H1 (cell line): ENCODE data around the gene HOXB8. TPM values are rescaled to one million over a fixed set of nuclear protein-coding genes. Genes with fewer than 3 reads are reported as not detected.
A peak's percentile ranks its signal among the peaks of the same experiment; 100 is the strongest.

Experiments
- CTCF ChIA-PET: fragments of 300-600 bp; sonication (Branson Sonifier 250); formaldehyde crosslinking; loops from one replicate; lab custom pipeline; 2021; ENCODE audit not compliant: partially characterized antibody; lab: Charles Lee
- POLR2A ChIA-PET: fragments of 300-600 bp; sonication (Branson Sonifier 250); formaldehyde crosslinking; loops from one replicate; lab custom pipeline; 2021; ENCODE audit warnings: inconsistent platforms; ENCODE audit not compliant: partially characterized antibody; lab: Charles Lee
- DNase-seq, 2 experiments: peaks; one replicate each; pipeline versions ENCODE4 v3.0.0 to v3.0.0-alpha.2; 2010 to 2022; ENCODE audit warnings: low spot score in 2 of 2, low read depth in 1 of 2, mixed read lengths in 1 of 2
- FAIRE-seq: peaks from 2 replicates; lab custom pipeline; 2011; peaks lifted over from hg19 to GRCh38; lab: Jason Lieb, UNC
- H2AFZ ChIP-seq: 2 replicates; pipeline ENCODE4 v1.8.1; 2012; ENCODE audit warnings: low read length, inconsistent platforms
- H2AK5ac ChIP-seq: 2 replicates; pipeline ENCODE4 v1.6.1; 2013; ENCODE audit warnings: low read depth, low read length
- H2BK120ac ChIP-seq: replicated peaks from 2 replicates; pipeline ENCODE3; 2013; ENCODE audit warnings: low read depth, low read length, inconsistent platforms
- H2BK12ac ChIP-seq: 2 replicates; pipeline ENCODE4 v1.6.1; 2013; ENCODE audit warnings: low read depth, low read length
- H2BK15ac ChIP-seq: 2 replicates; pipeline ENCODE4 v1.6.1; 2013; ENCODE audit warnings: low read length
- H2BK20ac ChIP-seq: 2 replicates; pipeline ENCODE4 v1.6.1; 2013; ENCODE audit warnings: low read length
- H2BK5ac ChIP-seq: 2 replicates; pipeline ENCODE4 v1.6.1; 2013; ENCODE audit warnings: low read depth, low read length
- H3K14ac ChIP-seq: 2 replicates; pipeline ENCODE4 v1.6.1; 2013; ENCODE audit warnings: inconsistent platforms; ENCODE audit not compliant: insufficient read length
- H3K18ac ChIP-seq: 2 replicates; pipeline ENCODE4 v1.6.1; 2013; ENCODE audit warnings: low read length; ENCODE audit errors: extremely low read depth
- H3K23ac ChIP-seq: 2 replicates; pipeline ENCODE4 v1.6.1; 2013; ENCODE audit warnings: inconsistent platforms; ENCODE audit not compliant: insufficient read length
- H3K23me2 ChIP-seq: 2 replicates; pipeline ENCODE4 v1.6.1; 2013; ENCODE audit warnings: low read depth, low read length
- H3K27ac ChIP-seq: 2 replicates; pipeline ENCODE4 v1.6.1; 2011; ENCODE audit warnings: low read depth, low read length, inconsistent platforms
- H3K27me3 ChIP-seq, 4 experiments: replicated peaks in 1 of 4; 1 replicate in 1 of 4; 2 replicates in 3 of 4; pipeline versions ENCODE4 v1.6.1 to v1.8.1; 2011 to 2013; ENCODE audit warnings: low read length in 3 of 4, mild to moderate bottlenecking in 3 of 4, inconsistent platforms in 2 of 4, mixed read lengths in 2 of 4, moderate library complexity in 1 of 4; ENCODE audit not compliant: control insufficient read depth in 3 of 4, insufficient read depth in 3 of 4; ENCODE audit errors: extremely low read depth in 1 of 4
- H3K36me3 ChIP-seq, 4 experiments: 2 replicates each; pipeline versions ENCODE4 v1.6.1 to v1.8.1; 2011 to 2013; ENCODE audit warnings: mild to moderate bottlenecking in 4 of 4, low read length in 3 of 4, moderate library complexity in 2 of 4, control low read depth in 1 of 4, inconsistent platforms in 1 of 4; ENCODE audit not compliant: insufficient read depth in 4 of 4, control insufficient read depth in 2 of 4
- H3K4ac ChIP-seq: replicated peaks from 2 replicates; pipeline ENCODE3; 2013; ENCODE audit warnings: low read length, low read depth, mixed read lengths, inconsistent platforms; ENCODE audit not compliant: insufficient read length
- H3K4me1 ChIP-seq, 4 experiments: replicated peaks in 1 of 4; 1 replicate in 1 of 4; 2 replicates in 3 of 4; pipeline versions ENCODE4 v1.6.1 to v1.8.1; 2011 to 2013; ENCODE audit warnings: low read length in 3 of 4, inconsistent platforms in 2 of 4, mixed read lengths in 1 of 4; ENCODE audit not compliant: insufficient read depth in 4 of 4, control insufficient read depth in 3 of 4
- H3K4me2 ChIP-seq, 2 experiments: 2 replicates each; pipeline versions ENCODE4 v1.6.1 to v1.8.1; 2011 to 2013; ENCODE audit warnings: low read depth in 2 of 2, low read length in 2 of 2, control low read depth in 1 of 2, inconsistent platforms in 1 of 2, mild to moderate bottlenecking in 1 of 2; ENCODE audit not compliant: insufficient read depth in 1 of 2
- H3K4me3 ChIP-seq, 4 experiments: fragments of 200-600, 300-600 bp in 1 of 4; sonication (generic), shearing (Covaris generic), sonication (Bioruptor Twin) in 1 of 4; 2 replicates each; pipeline versions ENCODE4 v1.5.1 to v1.8.1; 2011 to 2016; ENCODE audit warnings: low read length in 4 of 4, low read depth in 3 of 4, control low read depth in 2 of 4, inconsistent platforms in 2 of 4, mild to moderate bottlenecking in 2 of 4, mixed read lengths in 1 of 4, moderate library complexity in 1 of 4; ENCODE audit not compliant: insufficient read depth in 2 of 4; ENCODE audit errors: extremely low read depth in 1 of 4
- H3K56ac ChIP-seq: replicated peaks from 2 replicates; pipeline ENCODE3; 2013; ENCODE audit warnings: low read depth, mild to moderate bottlenecking, mixed read lengths, low read length, inconsistent platforms; ENCODE audit not compliant: insufficient read length
- H3K79me1 ChIP-seq: 2 replicates; pipeline ENCODE4 v1.6.1; 2013; ENCODE audit warnings: low read depth, low read length, control low read depth
- H3K79me2 ChIP-seq, 2 experiments: 2 replicates each; pipeline versions ENCODE4 v1.6.1 to v1.8.1; 2012 to 2013; ENCODE audit warnings: low read length in 2 of 2, mild to moderate bottlenecking in 2 of 2, inconsistent platforms in 1 of 2; ENCODE audit not compliant: insufficient read depth in 2 of 2, control insufficient read depth in 1 of 2
- H3K9ac ChIP-seq, 4 experiments: replicated peaks in 1 of 4; 1 replicate in 1 of 4; 2 replicates in 3 of 4; pipeline versions ENCODE4 v1.6.1 to v1.8.1; 2011 to 2013; ENCODE audit warnings: low read depth in 3 of 4, low read length in 3 of 4, control low read depth in 2 of 4, mild to moderate bottlenecking in 2 of 4, moderate library complexity in 2 of 4, inconsistent platforms in 1 of 4; ENCODE audit errors: extremely low read depth in 1 of 4
- H3K9me3 ChIP-seq, 2 experiments: 2 replicates each; pipeline versions ENCODE4 v1.6.1 to v1.8.1; 2012 to 2013; ENCODE audit warnings: mild to moderate bottlenecking in 2 of 2, moderate library complexity in 2 of 2, control low read depth in 1 of 2, inconsistent platforms in 1 of 2, low read depth in 1 of 2, low read length in 1 of 2, mixed read lengths in 1 of 2; ENCODE audit not compliant: insufficient read depth in 2 of 2
- H4K20me1 ChIP-seq, 2 experiments: replicated peaks in 1 of 2; 2 replicates each; pipeline versions ENCODE3 to v1.8.1; 2011 to 2013; ENCODE audit warnings: inconsistent platforms in 2 of 2, low read length in 2 of 2, mild to moderate bottlenecking in 1 of 2; ENCODE audit not compliant: insufficient read depth in 2 of 2, control insufficient read depth in 1 of 2
- H4K5ac ChIP-seq: 2 replicates; pipeline ENCODE4 v1.6.1; 2013; ENCODE audit warnings: low read length, low read depth, mixed read lengths, inconsistent platforms; ENCODE audit not compliant: insufficient read length
- H4K8ac ChIP-seq: 2 replicates; pipeline ENCODE4 v1.8.0; 2013; ENCODE audit warnings: mild to moderate bottlenecking, moderate library complexity, low read length, inconsistent platforms; ENCODE audit not compliant: insufficient read depth; ENCODE audit errors: extremely low read depth
- H4K91ac ChIP-seq: replicated peaks from 2 replicates; pipeline ENCODE3; 2013; ENCODE audit warnings: low read length, mixed read lengths, inconsistent platforms; ENCODE audit not compliant: insufficient read length
- EZH2 ChIP-seq: fragments of 200-600 bp; sonication (generic); IDR thresholded peaks from 2 replicates; pipeline ENCODE4 v1.7.1; 2012; ENCODE audit warnings: low read depth, mild to moderate bottlenecking, moderate library complexity, low read length, inconsistent platforms; ENCODE audit not compliant: severe bottlenecking
- NANOG ChIP-seq: IDR thresholded peaks from 2 replicates; pipeline ENCODE4 v1.6.1; 2011; ENCODE audit warnings: low read length, low read depth, mild to moderate bottlenecking, inconsistent platforms; ENCODE audit not compliant: insufficient read depth, poor library complexity, severe bottlenecking
- RNF2 ChIP-seq: fragments of 200-900, 300-1000 bp; sonication (generic); IDR thresholded peaks from 2 replicates; pipeline ENCODE4 v1.7.1; 2016; ENCODE audit warnings: borderline replicate concordance, low read depth, mild to moderate bottlenecking, antibody characterized with exemption, low read length; ENCODE audit not compliant: poor library complexity, severe bottlenecking; ENCODE audit errors: missing control alignments
- SUZ12 ChIP-seq: fragments of 200-600 bp; sonication (generic); IDR thresholded peaks from 2 replicates; pipeline ENCODE4 v1.6.1; 2012; ENCODE audit warnings: mild to moderate bottlenecking, inconsistent platforms, low read length, moderate library complexity, mixed read lengths
- WGBS, 2 experiments: shearing (Covaris generic) in 1 of 2; methylation state at CpG; one replicate each; pipeline versions ENCODE4 v1.1.6 to v1.1.7; 2013 to 2015; ENCODE audit warnings: low lambda C conversion rate in 2 of 2, mixed read lengths in 2 of 2, inconsistent platforms in 1 of 2, low coverage in 1 of 2, missing lambda C conversion rate in 1 of 2; ENCODE audit not compliant: insufficient replicate concordance in 2 of 2, insufficient coverage in 1 of 2, insufficient read length in 1 of 2; ENCODE audit errors: extremely low coverage in 1 of 2, missing lambda C conversion rate in 1 of 2; 5-methylcytosine and 5-hydroxymethylcytosine counted together
- polyA plus RNA-seq, 7 experiments: library from polyadenylated mRNA; depleted of rRNA in 3 of 7; stranded (reverse) in 5 of 7; unstranded in 2 of 7; fragments of >200 nt in 5 of 7; fragments of 200-250 nt in 2 of 7; gene quantifications; 1 replicate in 5 of 7; 2 replicates in 1 of 7; 4 replicates in 1 of 7; pipeline versions ENCODE4 v1.2.1 to v1.2.3, GENCODE V29; 2011 to 2013; ENCODE audit warnings: missing spikeins in 2 of 7, mixed read lengths in 2 of 7
- total RNA-seq: library from RNA; stranded (reverse); fragmentation: NEBNext Ultra II Directional; extraction: Animal tissue kit (Norgen Biotek cat#: 25700); gene quantifications from 2 replicates; pipeline ENCODE4 v1.2.1, GENCODE V29; 2021

The HOXB8 gene
- total and polyA plus RNA-seq, 2 of the 8 experiments (the other 6 are each of a cell fraction or from before 2014, with no cell fraction given): not detected

GRCh38 chr17:48608494-48608834 is 6.6 kb downstream of the HOXB8 start:
- no peak overlapping the region for H3K4me2 ChIP-seq
- no peak overlapping the region for H3K4me3 ChIP-seq
- H2BK12ac ChIP-seq: no peak overlapping the region
- no peak overlapping the region for H2AFZ ChIP-seq
- H2BK5ac ChIP-seq: no peak overlapping the region
- H4K91ac ChIP-seq: no peak overlapping the region
- H2BK15ac ChIP-seq: no peak overlapping the region
- H2BK20ac ChIP-seq: no peak overlapping the region
- no peaks in the 10 kb centered on the region for H3K79me2 ChIP-seq
- DNase-seq: no peak
- H3K23me2 ChIP-seq: peaks cover 2% of the 10 kb centered on the region; the same call in 1 of the 2 replicates
- H3K4me1 ChIP-seq: peaks cover 0 to 7% (median 3%) of the 10 kb centered on the region in 4 experiments; a peak in 5 of 7 replicates
- no peak overlapping the region for H3K9ac ChIP-seq
- 45% methylated on average over 1 of the region's 1 CpG; no CpG with 5 or more reads in 1 of the 2 experiments for WGBS, 2 experiments
- no peak overlapping the region for H4K5ac ChIP-seq
- H3K27ac ChIP-seq: no peak overlapping the region
- peak; percentile 8; the same call in 1 of the 2 replicates for TF ChIP-seq SUZ12
- TF ChIP-seq RNF2: peak; percentile 16
- no peak for TF ChIP-seq NANOG
- peak; percentile 72 for TF ChIP-seq EZH2
- no peak overlapping the region for H3K56ac ChIP-seq
- H4K8ac ChIP-seq: no peak overlapping the region
- H2BK120ac ChIP-seq: no peak overlapping the region
- no peak overlapping the region for H3K4ac ChIP-seq
- no peak overlapping the region for H3K18ac ChIP-seq
- peaks cover 24 to 42% of the 10 kb centered on the region in 2 experiments for H4K20me1 ChIP-seq
- no peaks in the 10 kb centered on the region for H3K9me3 ChIP-seq
- H2AK5ac ChIP-seq: no peak overlapping the region
- H3K79me1 ChIP-seq: no peaks in the 10 kb centered on the region
- ChIA-PET CTCF (interaction anchor here (0.6 to 2.3 kb wide), 9 partner anchors 14 to 274 kb away, joined by 3 to 10 read pairs (median 4); no protein-coding TSS in a partner anchor), POLR2A (no interaction called here)
- FAIRE-seq: no peak
- peaks cover 97 to 100% (median 99%) of the 10 kb centered on the region in 4 experiments for H3K27me3 ChIP-seq
- no peak overlapping the region for H3K14ac ChIP-seq
- no peak overlapping the region for H3K23ac ChIP-seq
- H3K36me3 ChIP-seq: peaks cover 0 to 16% (median 0%) of the 10 kb centered on the region in 4 experiments; a peak in 1 of 8 replicates
